HCT116 (cell line): ENCODE data around the gene RBM33. TPM values are rescaled to one million over a fixed set of nuclear protein-coding genes. Genes with fewer than 3 reads are reported as not detected.

Source experiments
- ATAC-seq: fragments of 200-7000 bp; cut with Tn5 transposase; 2 replicates; pipeline ENCODE4 v1.9.1; 2020; ENCODE audit warnings: mild to moderate bottlenecking, moderate library complexity
- BruUV-seq: library from RNA; stranded (reverse); fragments of 400-500 nt; replicated peaks from 2 replicates; lab custom pipeline; 2021; lab: Mats Ljungman, UMichigan
- CTCF ChIA-PET: fragments of 300-600 bp; sonication (Branson Sonifier 250); formaldehyde crosslinking; loops from one replicate; lab custom pipeline; 2021; ENCODE audit warnings: antibody characterized with exemption; lab: Charles Lee
- POLR2A ChIA-PET: fragments of 300-600, 350-600 bp; sonication (Branson Sonifier 250); formaldehyde crosslinking; loops from one replicate; lab custom pipeline; 2021; ENCODE audit warnings: antibody characterized with exemption; lab: Charles Lee
- RAD21 ChIA-PET, 2 experiments: fragments of 300-600 bp; sonication (Branson Sonifier 250); formaldehyde crosslinking; loops; one replicate each; lab custom pipeline; 2023; ENCODE audit warnings: low total read pairs in 2 of 2; ENCODE audit not compliant: uncharacterized antibody in 2 of 2, unreplicated experiment in 2 of 2, low non-redundant PET in 1 of 2; lab: Charles Lee
- DNase-seq: peaks from one replicate; pipeline ENCODE4 v3.0.0-alpha.2; 2010; ENCODE audit warnings: low read depth, low spot score
- H2AFZ ChIP-seq: fragments of 200-600 bp; shearing (Covaris generic), sonication (generic); 2 replicates; pipeline ENCODE4 v1.6.1; 2017; ENCODE audit warnings: low read depth, mixed run types, mixed read lengths, antibody characterized with exemption, low read length; ENCODE audit not compliant: poor library complexity, severe bottlenecking
- H3K27ac ChIP-seq: 2 replicates; pipeline ENCODE4 v1.5.1; 2012; ENCODE audit warnings: low read depth, low read length
- H3K27me3 ChIP-seq: fragments of 200-600 bp; sonication (generic); 2 replicates; pipeline ENCODE4 v1.6.1; 2016; ENCODE audit warnings: mixed run types, low read length, mixed read lengths; ENCODE audit not compliant: insufficient read depth
- H3K36me3 ChIP-seq, 2 experiments: fragments of 200-500 bp in 1 of 2; fragments of 200-600 bp in 1 of 2; sonication (Bioruptor generic) in 1 of 2; sonication (generic) in 1 of 2; 2 replicates each; pipeline versions ENCODE4 v1.5.1 to v1.6.1; 2014 to 2016; ENCODE audit warnings: low read length in 2 of 2, inconsistent platforms in 1 of 2, mixed read lengths in 1 of 2, mixed run types in 1 of 2; ENCODE audit not compliant: insufficient read depth in 2 of 2, control insufficient read depth in 1 of 2
- H3K4me1 ChIP-seq, 2 experiments: fragments of 200-600 bp in 1 of 2; sonication (generic) in 1 of 2; 2 replicates each; pipeline versions ENCODE4 v1.5.1 to v1.6.1; 2012 to 2017; ENCODE audit warnings: low read length in 2 of 2, inconsistent platforms in 1 of 2, mild to moderate bottlenecking in 1 of 2, mixed read lengths in 1 of 2, mixed run types in 1 of 2, moderate library complexity in 1 of 2; ENCODE audit not compliant: insufficient read depth in 2 of 2, control insufficient read depth in 1 of 2
- H3K4me2 ChIP-seq: fragments of 200-600 bp; sonication (generic); 2 replicates; pipeline ENCODE4 v1.6.1; 2017; ENCODE audit warnings: mixed run types, low read length, mixed read lengths
- H3K4me3 ChIP-seq, 2 experiments: fragments of 200-600 bp in 1 of 2; sonication (generic) in 1 of 2; replicated peaks in 1 of 2; 2 replicates each; pipeline ENCODE4 v1.5.1; 2011 to 2016; ENCODE audit warnings: low read length in 2 of 2, control low read depth in 1 of 2, low read depth in 1 of 2, mild to moderate bottlenecking in 1 of 2, mixed read lengths in 1 of 2, mixed run types in 1 of 2
- H3K79me2 ChIP-seq: fragments of 200-600 bp; sonication (generic); 2 replicates; pipeline ENCODE4 v1.6.1; 2017; ENCODE audit warnings: mild to moderate bottlenecking, mixed run types, low read length, moderate library complexity, mixed read lengths; ENCODE audit not compliant: insufficient read depth
- H3K9ac ChIP-seq: fragments of 200-600 bp; sonication (generic); 2 replicates; pipeline ENCODE4 v1.6.1; 2016; ENCODE audit warnings: low read length, mixed read lengths
- H3K9me2 ChIP-seq: fragments of 200-600 bp; sonication (generic), shearing (Covaris generic); 2 replicates; pipeline ENCODE4 v1.6.1; 2017; ENCODE audit warnings: mixed run types, mild to moderate bottlenecking, moderate library complexity; ENCODE audit not compliant: insufficient read depth
- H3K9me3 ChIP-seq, 2 experiments: fragments of 200-500 bp in 1 of 2; fragments of 200-600 bp in 1 of 2; sonication (Bioruptor generic) in 1 of 2; sonication (generic) in 1 of 2; 2 replicates each; pipeline ENCODE4 v1.6.1; 2014 to 2017; ENCODE audit warnings: low read length in 2 of 2, mixed read lengths in 2 of 2, inconsistent platforms in 1 of 2, low read depth in 1 of 2, mild to moderate bottlenecking in 1 of 2, mixed run types in 1 of 2, moderate library complexity in 1 of 2; ENCODE audit not compliant: control insufficient read depth in 1 of 2, insufficient read depth in 1 of 2
- H4K20me1 ChIP-seq: fragments of 200-600 bp; sonication (generic), shearing (Covaris generic); 2 replicates; pipeline ENCODE4 v1.6.1; 2017; ENCODE audit warnings: mixed run types, mild to moderate bottlenecking, moderate library complexity; ENCODE audit not compliant: insufficient read depth
- ATF3 ChIP-seq: IDR thresholded peaks from 2 replicates; pipeline ENCODE4 v1.6.1; 2012
- CBX3 ChIP-seq: IDR thresholded peaks from 2 replicates; pipeline ENCODE4 v1.6.1; 2012; ENCODE audit warnings: low read depth
- CEBPB ChIP-seq: IDR thresholded peaks from 2 replicates; pipeline ENCODE4 v1.6.1; 2012; ENCODE audit warnings: low read depth
- EGR1 ChIP-seq: IDR thresholded peaks from 2 replicates; pipeline ENCODE4 v1.6.1; 2012; ENCODE audit warnings: low read depth
- ELF1 ChIP-seq: IDR thresholded peaks from 2 replicates; pipeline ENCODE4 v1.6.1; 2012; ENCODE audit warnings: low read depth, borderline replicate concordance
- EZH2 ChIP-seq: fragments of 200-600 bp; sonication (generic); IDR thresholded peaks from 2 replicates; pipeline ENCODE4 v1.6.1; 2017; ENCODE audit warnings: antibody characterized with exemption, mixed run types
- EZH2phosphoT487 ChIP-seq: fragments of 200-600 bp; IDR thresholded peaks from 2 replicates; pipeline ENCODE4 v1.6.1; 2018; ENCODE audit warnings: antibody characterized with exemption, borderline replicate concordance
- JUND ChIP-seq: IDR thresholded peaks from 2 replicates; pipeline ENCODE4 v1.6.1; 2012
- POLR2AphosphoS5 ChIP-seq: IDR thresholded peaks from 2 replicates; pipeline ENCODE4 v1.6.1; 2011; ENCODE audit warnings: mild to moderate bottlenecking, low read depth, low read length, moderate library complexity
- RAD21 ChIP-seq: IDR thresholded peaks from 2 replicates; pipeline ENCODE4 v1.6.1; 2012; ENCODE audit warnings: low read depth, mild to moderate bottlenecking
- TCF7L2 ChIP-seq: IDR thresholded peaks from 2 replicates; pipeline ENCODE4 v1.7.0; 2011; ENCODE audit warnings: borderline replicate concordance, inconsistent platforms; ENCODE audit not compliant: insufficient read depth, insufficient read length; ENCODE audit errors: extremely low read depth
- ZFX ChIP-seq: fragments of 450-650 bp; IDR thresholded peaks from 2 replicates; pipeline ENCODE4 v1.6.1; 2017
- ZNF274 ChIP-seq: fragments of 200-500 bp; sonication (Bioruptor generic); IDR thresholded peaks from 2 replicates; pipeline ENCODE4 v1.6.1; 2014; ENCODE audit warnings: mild to moderate bottlenecking, low read depth, low read length, inconsistent platforms
- intact Hi-C: fragments of 100-400 bp; cut with micrococcal nuclease; formaldehyde crosslinking; loops from 2 replicates; pipeline ENCODE4 v1.10.0; 2022
- total RNA-seq: library from RNA; stranded (reverse); gene quantifications from one replicate; pipeline ENCODE4 v1.2.1, GENCODE V29; 2021; ENCODE audit not compliant: unreplicated experiment
- TF ChIP-seq, protein P1 (sequence below): IDR thresholded peaks from 2 replicates; pipeline ENCODE4 v1.6.1; 2011; ENCODE audit warnings: mild to moderate bottlenecking, low read length, moderate library complexity; ENCODE audit not compliant: insufficient replicate concordance; ENCODE audit errors: extremely low read depth
- TF ChIP-seq, protein P2 (sequence below), 3 experiments: fragments of 200-600 bp in 1 of 3; sonication (generic) in 1 of 3; IDR thresholded peaks in 2 of 3; conservative IDR thresholded peaks in 1 of 3; 2 replicates each; pipeline ENCODE4 v1.5.1; 2012 to 2017; ENCODE audit warnings: low read depth in 2 of 3, low read length in 2 of 3, antibody characterized with exemption in 1 of 3, borderline replicate concordance in 1 of 3, control low read depth in 1 of 3, mild to moderate bottlenecking in 1 of 3, mixed read lengths in 1 of 3, mixed run types in 1 of 3, moderate library complexity in 1 of 3; ENCODE audit not compliant: insufficient read depth in 1 of 3
- TF ChIP-seq, protein P3 (sequence below): IDR thresholded peaks from 2 replicates; pipeline ENCODE4 v1.6.1; 2012; ENCODE audit warnings: low read depth

Gene RBM33
- total RNA-seq, 1 experiment from 2014 or later, result 64.3 TPM

DNA sequence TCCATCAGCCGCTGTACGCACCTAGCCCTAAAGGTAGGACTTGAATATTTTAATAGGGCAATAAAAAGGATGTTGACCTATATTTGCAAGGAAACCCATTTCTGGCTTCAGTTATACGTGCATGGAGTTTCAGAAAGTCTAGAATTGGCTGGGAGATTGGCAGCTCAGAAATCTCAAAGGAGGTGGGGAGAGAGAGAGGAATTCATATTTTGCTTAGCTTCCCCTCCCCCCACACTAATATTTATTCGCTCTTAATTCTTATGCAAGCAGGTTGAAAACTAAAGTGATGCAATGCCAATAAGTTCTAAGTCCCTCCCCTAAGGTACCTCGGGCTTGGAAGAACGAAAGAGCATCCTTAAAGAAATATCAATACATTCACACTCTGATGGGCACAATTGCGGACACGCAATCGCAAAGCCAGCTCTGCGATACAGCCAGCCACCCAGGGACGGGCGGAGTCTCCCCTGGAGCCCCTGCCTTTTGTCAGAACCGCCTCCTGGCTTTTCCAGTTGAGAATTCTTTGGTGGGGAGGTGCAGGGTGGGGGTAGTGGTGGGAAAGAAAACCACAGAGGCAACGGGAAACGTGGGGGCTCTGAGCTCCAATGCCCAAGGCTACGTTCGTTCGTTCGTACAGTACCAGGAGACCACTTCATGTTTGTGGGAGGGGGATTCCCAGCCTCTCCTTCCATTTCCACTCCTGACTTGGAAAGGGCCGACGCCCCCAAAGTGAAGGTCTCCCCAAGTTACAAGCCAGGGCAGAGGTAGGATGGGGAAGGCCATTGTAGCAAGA is 166.5 kb downstream of the RBM33 start:
- H3K9me2 ChIP-seq, result no peaks in the 10 kb centered on the region
- H3K4me2 ChIP-seq, result no peak overlapping the region
- CTCF ChIA-PET, result no interaction called here
- no peak overlapping the region for H3K4me3 ChIP-seq
- H3K4me1 ChIP-seq, result peaks cover 0 to 6% of the 10 kb centered on the region in 2 experiments; a peak in 2 of 4 replicates
- TF ChIP-seq, protein P1, sequence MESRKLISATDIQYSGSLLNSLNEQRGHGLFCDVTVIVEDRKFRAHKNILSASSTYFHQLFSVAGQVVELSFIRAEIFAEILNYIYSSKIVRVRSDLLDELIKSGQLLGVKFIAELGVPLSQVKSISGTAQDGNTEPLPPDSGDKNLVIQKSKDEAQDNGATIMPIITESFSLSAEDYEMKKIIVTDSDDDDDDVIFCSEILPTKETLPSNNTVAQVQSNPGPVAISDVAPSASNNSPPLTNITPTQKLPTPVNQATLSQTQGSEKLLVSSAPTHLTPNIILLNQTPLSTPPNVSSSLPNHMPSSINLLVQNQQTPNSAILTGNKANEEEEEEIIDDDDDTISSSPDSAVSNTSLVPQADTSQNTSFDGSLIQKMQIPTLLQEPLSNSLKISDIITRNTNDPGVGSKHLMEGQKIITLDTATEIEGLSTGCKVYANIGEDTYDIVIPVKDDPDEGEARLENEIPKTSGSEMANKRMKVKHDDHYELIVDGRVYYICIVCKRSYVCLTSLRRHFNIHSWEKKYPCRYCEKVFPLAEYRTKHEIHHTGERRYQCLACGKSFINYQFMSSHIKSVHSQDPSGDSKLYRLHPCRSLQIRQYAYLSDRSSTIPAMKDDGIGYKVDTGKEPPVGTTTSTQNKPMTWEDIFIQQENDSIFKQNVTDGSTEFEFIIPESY, result no peak
- TF ChIP-seq EZH2, result no peak
- TF ChIP-seq EGR1, result no peak
- no peak for TF ChIP-seq JUND
- TF ChIP-seq ATF3, result no peak
- no peak for TF ChIP-seq ZFX
- TF ChIP-seq, protein P2, sequence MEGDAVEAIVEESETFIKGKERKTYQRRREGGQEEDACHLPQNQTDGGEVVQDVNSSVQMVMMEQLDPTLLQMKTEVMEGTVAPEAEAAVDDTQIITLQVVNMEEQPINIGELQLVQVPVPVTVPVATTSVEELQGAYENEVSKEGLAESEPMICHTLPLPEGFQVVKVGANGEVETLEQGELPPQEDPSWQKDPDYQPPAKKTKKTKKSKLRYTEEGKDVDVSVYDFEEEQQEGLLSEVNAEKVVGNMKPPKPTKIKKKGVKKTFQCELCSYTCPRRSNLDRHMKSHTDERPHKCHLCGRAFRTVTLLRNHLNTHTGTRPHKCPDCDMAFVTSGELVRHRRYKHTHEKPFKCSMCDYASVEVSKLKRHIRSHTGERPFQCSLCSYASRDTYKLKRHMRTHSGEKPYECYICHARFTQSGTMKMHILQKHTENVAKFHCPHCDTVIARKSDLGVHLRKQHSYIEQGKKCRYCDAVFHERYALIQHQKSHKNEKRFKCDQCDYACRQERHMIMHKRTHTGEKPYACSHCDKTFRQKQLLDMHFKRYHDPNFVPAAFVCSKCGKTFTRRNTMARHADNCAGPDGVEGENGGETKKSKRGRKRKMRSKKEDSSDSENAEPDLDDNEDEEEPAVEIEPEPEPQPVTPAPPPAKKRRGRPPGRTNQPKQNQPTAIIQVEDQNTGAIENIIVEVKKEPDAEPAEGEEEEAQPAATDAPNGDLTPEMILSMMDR (IDR thresholded peaks at IDR 0.05 in 2 of 3, conservative IDR thresholded peaks at IDR 0.05 in 1 of 3; ENCODE audit: borderline replicate concordance in 1 of 3, insufficient read depth in 1 of 3, low read depth in 2 of 3, low read length in 2 of 3), result no peak
- no peak for TF ChIP-seq POLR2AphosphoS5
- no peak for TF ChIP-seq EZH2phosphoT487
- no peak for TF ChIP-seq ZNF274
- no peak for TF ChIP-seq RAD21
- no peak for TF ChIP-seq ELF1
- TF ChIP-seq CEBPB, result no peak
- TF ChIP-seq TCF7L2, result no peak
- no peak for TF ChIP-seq CBX3
- TF ChIP-seq, protein P3, sequence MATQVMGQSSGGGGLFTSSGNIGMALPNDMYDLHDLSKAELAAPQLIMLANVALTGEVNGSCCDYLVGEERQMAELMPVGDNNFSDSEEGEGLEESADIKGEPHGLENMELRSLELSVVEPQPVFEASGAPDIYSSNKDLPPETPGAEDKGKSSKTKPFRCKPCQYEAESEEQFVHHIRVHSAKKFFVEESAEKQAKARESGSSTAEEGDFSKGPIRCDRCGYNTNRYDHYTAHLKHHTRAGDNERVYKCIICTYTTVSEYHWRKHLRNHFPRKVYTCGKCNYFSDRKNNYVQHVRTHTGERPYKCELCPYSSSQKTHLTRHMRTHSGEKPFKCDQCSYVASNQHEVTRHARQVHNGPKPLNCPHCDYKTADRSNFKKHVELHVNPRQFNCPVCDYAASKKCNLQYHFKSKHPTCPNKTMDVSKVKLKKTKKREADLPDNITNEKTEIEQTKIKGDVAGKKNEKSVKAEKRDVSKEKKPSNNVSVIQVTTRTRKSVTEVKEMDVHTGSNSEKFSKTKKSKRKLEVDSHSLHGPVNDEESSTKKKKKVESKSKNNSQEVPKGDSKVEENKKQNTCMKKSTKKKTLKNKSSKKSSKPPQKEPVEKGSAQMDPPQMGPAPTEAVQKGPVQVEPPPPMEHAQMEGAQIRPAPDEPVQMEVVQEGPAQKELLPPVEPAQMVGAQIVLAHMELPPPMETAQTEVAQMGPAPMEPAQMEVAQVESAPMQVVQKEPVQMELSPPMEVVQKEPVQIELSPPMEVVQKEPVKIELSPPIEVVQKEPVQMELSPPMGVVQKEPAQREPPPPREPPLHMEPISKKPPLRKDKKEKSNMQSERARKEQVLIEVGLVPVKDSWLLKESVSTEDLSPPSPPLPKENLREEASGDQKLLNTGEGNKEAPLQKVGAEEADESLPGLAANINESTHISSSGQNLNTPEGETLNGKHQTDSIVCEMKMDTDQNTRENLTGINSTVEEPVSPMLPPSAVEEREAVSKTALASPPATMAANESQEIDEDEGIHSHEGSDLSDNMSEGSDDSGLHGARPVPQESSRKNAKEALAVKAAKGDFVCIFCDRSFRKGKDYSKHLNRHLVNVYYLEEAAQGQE, result no peak
- H3K9ac ChIP-seq, result no peak overlapping the region
- intact Hi-C loops, result no loop called here
- RAD21 ChIA-PET, result interaction anchor here in 1 of 2 experiments (0.7 kb wide), 1 partner anchor 508 kb away, joined by 4 read pairs; no protein-coding TSS in a partner anchor
- DNase-seq (no peak), ATAC-seq (no peak)
- H3K27me3 ChIP-seq, result 0 out of 2 replicates have a peak, but pooled peaks cover 5% of the 10 kb centered on the region
- H3K9me3 ChIP-seq, result no peaks in the 10 kb centered on the region
- H3K36me3 ChIP-seq, result no peaks in the 10 kb centered on the region
- H3K27ac ChIP-seq, result no peak overlapping the region
- no TSS peak for BruUV-seq
- no peaks in the 10 kb centered on the region for H3K79me2 ChIP-seq
- POLR2A ChIA-PET, result no interaction called here
- no peak overlapping the region for H2AFZ ChIP-seq
- no peaks in the 10 kb centered on the region for H4K20me1 ChIP-seq
